H1 (cell line): Measurements from ENCODE around the gene ZNF789. TPM values are rescaled to one million over a fixed set of nuclear protein-coding genes. Genes with fewer than 3 reads are reported as not detected.

Experiments used
- CTCF ChIA-PET: fragments of 300-600 bp; sonication (Branson Sonifier 250); formaldehyde crosslinking; loops from one replicate; lab custom pipeline; 2021; ENCODE audit not compliant: partially characterized antibody; lab: Charles Lee
- POLR2A ChIA-PET: fragments of 300-600 bp; sonication (Branson Sonifier 250); formaldehyde crosslinking; loops from one replicate; lab custom pipeline; 2021; ENCODE audit warnings: inconsistent platforms; ENCODE audit not compliant: partially characterized antibody; lab: Charles Lee
- DNase-seq, 2 experiments: peaks; one replicate each; pipeline versions ENCODE4 v3.0.0 to v3.0.0-alpha.2; 2010 to 2022; ENCODE audit warnings: low spot score in 2 of 2, low read depth in 1 of 2, mixed read lengths in 1 of 2
- FAIRE-seq: peaks from 2 replicates; lab custom pipeline; 2011; peaks lifted over from hg19 to GRCh38; lab: Jason Lieb, UNC
- H2AFZ ChIP-seq: 2 replicates; pipeline ENCODE4 v1.8.1; 2012; ENCODE audit warnings: low read length, inconsistent platforms
- H2AK5ac ChIP-seq: 2 replicates; pipeline ENCODE4 v1.6.1; 2013; ENCODE audit warnings: low read depth, low read length
- H2BK120ac ChIP-seq: replicated peaks from 2 replicates; pipeline ENCODE3; 2013; ENCODE audit warnings: low read depth, low read length, inconsistent platforms
- H2BK12ac ChIP-seq: 2 replicates; pipeline ENCODE4 v1.6.1; 2013; ENCODE audit warnings: low read depth, low read length
- H2BK15ac ChIP-seq: 2 replicates; pipeline ENCODE4 v1.6.1; 2013; ENCODE audit warnings: low read length
- H2BK20ac ChIP-seq: 2 replicates; pipeline ENCODE4 v1.6.1; 2013; ENCODE audit warnings: low read length
- H2BK5ac ChIP-seq: 2 replicates; pipeline ENCODE4 v1.6.1; 2013; ENCODE audit warnings: low read depth, low read length
- H3K14ac ChIP-seq: 2 replicates; pipeline ENCODE4 v1.6.1; 2013; ENCODE audit warnings: inconsistent platforms; ENCODE audit not compliant: insufficient read length
- H3K18ac ChIP-seq: 2 replicates; pipeline ENCODE4 v1.6.1; 2013; ENCODE audit warnings: low read length; ENCODE audit errors: extremely low read depth
- H3K23ac ChIP-seq: 2 replicates; pipeline ENCODE4 v1.6.1; 2013; ENCODE audit warnings: inconsistent platforms; ENCODE audit not compliant: insufficient read length
- H3K23me2 ChIP-seq: 2 replicates; pipeline ENCODE4 v1.6.1; 2013; ENCODE audit warnings: low read depth, low read length
- H3K27ac ChIP-seq: 2 replicates; pipeline ENCODE4 v1.6.1; 2011; ENCODE audit warnings: low read depth, low read length, inconsistent platforms
- H3K27me3 ChIP-seq, 4 experiments: replicated peaks in 1 of 4; 1 replicate in 1 of 4; 2 replicates in 3 of 4; pipeline versions ENCODE4 v1.6.1 to v1.8.1; 2011 to 2013; ENCODE audit warnings: low read length in 3 of 4, mild to moderate bottlenecking in 3 of 4, inconsistent platforms in 2 of 4, mixed read lengths in 2 of 4, moderate library complexity in 1 of 4; ENCODE audit not compliant: control insufficient read depth in 3 of 4, insufficient read depth in 3 of 4; ENCODE audit errors: extremely low read depth in 1 of 4
- H3K36me3 ChIP-seq, 4 experiments: 2 replicates each; pipeline versions ENCODE4 v1.6.1 to v1.8.1; 2011 to 2013; ENCODE audit warnings: mild to moderate bottlenecking in 4 of 4, low read length in 3 of 4, moderate library complexity in 2 of 4, control low read depth in 1 of 4, inconsistent platforms in 1 of 4; ENCODE audit not compliant: insufficient read depth in 4 of 4, control insufficient read depth in 2 of 4
- H3K4ac ChIP-seq: replicated peaks from 2 replicates; pipeline ENCODE3; 2013; ENCODE audit warnings: low read length, low read depth, mixed read lengths, inconsistent platforms; ENCODE audit not compliant: insufficient read length
- H3K4me1 ChIP-seq, 4 experiments: replicated peaks in 1 of 4; 1 replicate in 1 of 4; 2 replicates in 3 of 4; pipeline versions ENCODE4 v1.6.1 to v1.8.1; 2011 to 2013; ENCODE audit warnings: low read length in 3 of 4, inconsistent platforms in 2 of 4, mixed read lengths in 1 of 4; ENCODE audit not compliant: insufficient read depth in 4 of 4, control insufficient read depth in 3 of 4
- H3K4me2 ChIP-seq, 2 experiments: 2 replicates each; pipeline versions ENCODE4 v1.6.1 to v1.8.1; 2011 to 2013; ENCODE audit warnings: low read depth in 2 of 2, low read length in 2 of 2, control low read depth in 1 of 2, inconsistent platforms in 1 of 2, mild to moderate bottlenecking in 1 of 2; ENCODE audit not compliant: insufficient read depth in 1 of 2
- H3K4me3 ChIP-seq, 4 experiments: fragments of 200-600, 300-600 bp in 1 of 4; sonication (generic), shearing (Covaris generic), sonication (Bioruptor Twin) in 1 of 4; 2 replicates each; pipeline versions ENCODE4 v1.5.1 to v1.8.1; 2011 to 2016; ENCODE audit warnings: low read length in 4 of 4, low read depth in 3 of 4, control low read depth in 2 of 4, inconsistent platforms in 2 of 4, mild to moderate bottlenecking in 2 of 4, mixed read lengths in 1 of 4, moderate library complexity in 1 of 4; ENCODE audit not compliant: insufficient read depth in 2 of 4; ENCODE audit errors: extremely low read depth in 1 of 4
- H3K56ac ChIP-seq: replicated peaks from 2 replicates; pipeline ENCODE3; 2013; ENCODE audit warnings: low read depth, mild to moderate bottlenecking, mixed read lengths, low read length, inconsistent platforms; ENCODE audit not compliant: insufficient read length
- H3K79me1 ChIP-seq: 2 replicates; pipeline ENCODE4 v1.6.1; 2013; ENCODE audit warnings: low read depth, low read length, control low read depth
- H3K79me2 ChIP-seq, 2 experiments: 2 replicates each; pipeline versions ENCODE4 v1.6.1 to v1.8.1; 2012 to 2013; ENCODE audit warnings: low read length in 2 of 2, mild to moderate bottlenecking in 2 of 2, inconsistent platforms in 1 of 2; ENCODE audit not compliant: insufficient read depth in 2 of 2, control insufficient read depth in 1 of 2
- H3K9ac ChIP-seq, 4 experiments: replicated peaks in 1 of 4; 1 replicate in 1 of 4; 2 replicates in 3 of 4; pipeline versions ENCODE4 v1.6.1 to v1.8.1; 2011 to 2013; ENCODE audit warnings: low read depth in 3 of 4, low read length in 3 of 4, control low read depth in 2 of 4, mild to moderate bottlenecking in 2 of 4, moderate library complexity in 2 of 4, inconsistent platforms in 1 of 4; ENCODE audit errors: extremely low read depth in 1 of 4
- H3K9me3 ChIP-seq, 2 experiments: 2 replicates each; pipeline versions ENCODE4 v1.6.1 to v1.8.1; 2012 to 2013; ENCODE audit warnings: mild to moderate bottlenecking in 2 of 2, moderate library complexity in 2 of 2, control low read depth in 1 of 2, inconsistent platforms in 1 of 2, low read depth in 1 of 2, low read length in 1 of 2, mixed read lengths in 1 of 2; ENCODE audit not compliant: insufficient read depth in 2 of 2
- H4K20me1 ChIP-seq, 2 experiments: replicated peaks in 1 of 2; 2 replicates each; pipeline versions ENCODE3 to v1.8.1; 2011 to 2013; ENCODE audit warnings: inconsistent platforms in 2 of 2, low read length in 2 of 2, mild to moderate bottlenecking in 1 of 2; ENCODE audit not compliant: insufficient read depth in 2 of 2, control insufficient read depth in 1 of 2
- H4K5ac ChIP-seq: 2 replicates; pipeline ENCODE4 v1.6.1; 2013; ENCODE audit warnings: low read length, low read depth, mixed read lengths, inconsistent platforms; ENCODE audit not compliant: insufficient read length
- H4K8ac ChIP-seq: 2 replicates; pipeline ENCODE4 v1.8.0; 2013; ENCODE audit warnings: mild to moderate bottlenecking, moderate library complexity, low read length, inconsistent platforms; ENCODE audit not compliant: insufficient read depth; ENCODE audit errors: extremely low read depth
- H4K91ac ChIP-seq: replicated peaks from 2 replicates; pipeline ENCODE3; 2013; ENCODE audit warnings: low read length, mixed read lengths, inconsistent platforms; ENCODE audit not compliant: insufficient read length
- CBX5 ChIP-seq: fragments of 300-800, 300-1000 bp; sonication (generic); IDR thresholded peaks from 2 replicates; pipeline ENCODE4 v1.7.1; 2016; ENCODE audit warnings: antibody characterized with exemption, low read length, low read depth
- GTF2F1 ChIP-seq: IDR thresholded peaks from 2 replicates; pipeline ENCODE4 v1.6.1; 2012; ENCODE audit warnings: low read depth, low read length, improper control_type of control experiment, borderline replicate concordance
- HDAC2 ChIP-seq, 2 experiments: fragments of 300-600 bp in 1 of 2; sonication (generic) in 1 of 2; IDR thresholded peaks; 2 replicates each; pipeline ENCODE4 v1.6.1; 2011 to 2012; ENCODE audit warnings: low read depth in 2 of 2, low read length in 2 of 2, mild to moderate bottlenecking in 2 of 2, moderate library complexity in 2 of 2, borderline replicate concordance in 1 of 2, inconsistent platforms in 1 of 2
- SAP30 ChIP-seq: fragments of 300-600 bp; sonication (generic); IDR thresholded peaks from 2 replicates; pipeline ENCODE4 v1.7.1; 2012; ENCODE audit warnings: low read length, moderate library complexity, mild to moderate bottlenecking, inconsistent platforms; ENCODE audit not compliant: insufficient read depth, insufficient replicate concordance
- WGBS, 2 experiments: shearing (Covaris generic) in 1 of 2; methylation state at CpG; one replicate each; pipeline versions ENCODE4 v1.1.6 to v1.1.7; 2013 to 2015; ENCODE audit warnings: low lambda C conversion rate in 2 of 2, mixed read lengths in 2 of 2, inconsistent platforms in 1 of 2, low coverage in 1 of 2, missing lambda C conversion rate in 1 of 2; ENCODE audit not compliant: insufficient replicate concordance in 2 of 2, insufficient coverage in 1 of 2, insufficient read length in 1 of 2; ENCODE audit errors: extremely low coverage in 1 of 2, missing lambda C conversion rate in 1 of 2; 5-methylcytosine and 5-hydroxymethylcytosine counted together
- polyA plus RNA-seq, 7 experiments: library from polyadenylated mRNA; depleted of rRNA in 3 of 7; stranded (reverse) in 5 of 7; unstranded in 2 of 7; fragments of >200 nt in 5 of 7; fragments of 200-250 nt in 2 of 7; gene quantifications; 1 replicate in 5 of 7; 2 replicates in 1 of 7; 4 replicates in 1 of 7; pipeline versions ENCODE4 v1.2.1 to v1.2.3, GENCODE V29; 2011 to 2013; ENCODE audit warnings: missing spikeins in 2 of 7, mixed read lengths in 2 of 7
- total RNA-seq: library from RNA; stranded (reverse); fragmentation: NEBNext Ultra II Directional; extraction: Animal tissue kit (Norgen Biotek cat#: 25700); gene quantifications from 2 replicates; pipeline ENCODE4 v1.2.1, GENCODE V29; 2021
- TF ChIP-seq, protein P1 (sequence below): IDR thresholded peaks from 2 replicates; pipeline ENCODE4 v1.6.1; 2011; ENCODE audit warnings: low read depth, mild to moderate bottlenecking, low read length; ENCODE audit not compliant: insufficient read depth
- TF ChIP-seq, protein P2 (sequence below): IDR thresholded peaks from 2 replicates; pipeline ENCODE4 v1.6.1; 2012; ENCODE audit warnings: inconsistent platforms
- TF ChIP-seq, protein P3 (sequence below), 3 experiments: IDR thresholded peaks; 1 replicate in 2 of 3; 2 replicates in 1 of 3; pipeline versions ENCODE4 v1.5.1 to v1.6.1; 2011; ENCODE audit warnings: low read length in 3 of 3, mild to moderate bottlenecking in 3 of 3, inconsistent platforms in 2 of 3, low read depth in 1 of 3, moderate library complexity in 1 of 3; ENCODE audit not compliant: insufficient read depth in 1 of 3; ENCODE audit errors: control extremely low read depth in 1 of 3

The ZNF789 gene
- total and polyA plus RNA-seq, 2 of the 8 experiments (the other 6 are each of a cell fraction or from before 2014, with no cell fraction given) = 11.4 to 12.5 TPM

DNA sequence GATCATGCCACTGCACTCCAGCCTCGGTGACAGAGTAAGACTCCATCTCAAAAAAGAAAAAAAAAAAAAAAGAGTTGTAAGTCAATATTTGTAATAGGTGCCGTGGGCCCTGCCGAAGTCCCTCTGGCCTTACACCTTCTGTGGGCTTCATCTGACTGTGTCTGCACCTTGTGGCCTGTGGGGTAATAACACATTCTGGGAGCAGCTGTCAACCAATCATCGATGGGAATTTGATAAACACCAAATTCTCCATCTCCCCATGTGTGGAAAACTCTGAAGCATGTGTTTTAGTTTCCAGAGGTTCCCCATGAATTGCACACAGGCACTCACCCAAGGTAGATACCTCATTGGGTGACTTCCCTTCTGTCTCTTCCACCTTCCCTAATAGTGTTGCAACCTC, 16.5 kb downstream of the ZNF789 start:
- Histone ChIP-seq H3K79me2 (no peaks in the 10 kb centered on the region), H4K5ac (no peak overlapping the region), H2BK15ac (no peak overlapping the region), H3K9me3 (peaks cover 10 to 13% of the 10 kb centered on the region in 2 experiments), H3K4me2 (no peak overlapping the region), H4K91ac (no peak overlapping the region), H3K4me1 (no peaks in the 10 kb centered on the region), H2BK12ac (no peak overlapping the region), H3K4ac (no peak overlapping the region), H3K27me3 (no peaks in the 10 kb centered on the region), H3K9ac (no peak overlapping the region), H4K20me1 (peaks cover 0 to 1% of the 10 kb centered on the region in 2 experiments), H3K27ac (no peak overlapping the region), H3K4me3 (no peak overlapping the region), H2AK5ac (no peak overlapping the region), H2BK5ac (no peak overlapping the region), H3K23me2 (no peaks in the 10 kb centered on the region), H3K14ac (no peak overlapping the region), H3K56ac (no peak overlapping the region), H3K18ac (no peak overlapping the region), H2BK20ac (no peak overlapping the region), H2AFZ (no peak overlapping the region), H2BK120ac (no peak overlapping the region), H4K8ac (no peak overlapping the region), H3K36me3 (peaks cover 4 to 24% (median 13%) of the 10 kb centered on the region in 4 experiments; a peak in 7 of 8 replicates), H3K79me1 (no peaks in the 10 kb centered on the region), H3K23ac (no peak overlapping the region)
- ChIA-PET POLR2A (interaction anchor here (0.6 to 1.9 kb wide), 6 partner anchors 11 to 128 kb away, joined by 3 to 8 read pairs (median 3); partner anchors contain the start of genes ZNF394 and ZSCAN25), CTCF (interaction anchor here (0.7 to 1.5 kb wide), 6 partner anchors 11 to 488 kb away, joined by 3 to 4 read pairs (median 3); partner anchors contain the start of genes ZNF394 and ZSCAN25)
- DNase-seq = no peak
- no peak for FAIRE-seq
- 84% methylated on average over 4 of the region's 4 CpGs; no CpG with 5 or more reads in 1 of the 2 experiments for WGBS, 2 experiments
- TF ChIP-seq, protein P1, sequence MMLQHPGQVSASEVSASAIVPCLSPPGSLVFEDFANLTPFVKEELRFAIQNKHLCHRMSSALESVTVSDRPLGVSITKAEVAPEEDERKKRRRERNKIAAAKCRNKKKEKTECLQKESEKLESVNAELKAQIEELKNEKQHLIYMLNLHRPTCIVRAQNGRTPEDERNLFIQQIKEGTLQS = no peak
- TF ChIP-seq, protein P2, sequence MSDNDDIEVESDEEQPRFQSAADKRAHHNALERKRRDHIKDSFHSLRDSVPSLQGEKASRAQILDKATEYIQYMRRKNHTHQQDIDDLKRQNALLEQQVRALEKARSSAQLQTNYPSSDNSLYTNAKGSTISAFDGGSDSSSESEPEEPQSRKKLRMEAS = 0 out of 2 replicates have a peak, but pooled peaks have one; percentile 31
- TF ChIP-seq HDAC2 (IDR thresholded peaks at IDR 0.05; ENCODE audit: borderline replicate concordance in 1 of 2, low read depth in 2 of 2, low read length in 2 of 2) = no peak
- TF ChIP-seq SAP30 = no peak
- TF ChIP-seq CBX5 = no peak
- no peak for TF ChIP-seq GTF2F1
- TF ChIP-seq, protein P3, sequence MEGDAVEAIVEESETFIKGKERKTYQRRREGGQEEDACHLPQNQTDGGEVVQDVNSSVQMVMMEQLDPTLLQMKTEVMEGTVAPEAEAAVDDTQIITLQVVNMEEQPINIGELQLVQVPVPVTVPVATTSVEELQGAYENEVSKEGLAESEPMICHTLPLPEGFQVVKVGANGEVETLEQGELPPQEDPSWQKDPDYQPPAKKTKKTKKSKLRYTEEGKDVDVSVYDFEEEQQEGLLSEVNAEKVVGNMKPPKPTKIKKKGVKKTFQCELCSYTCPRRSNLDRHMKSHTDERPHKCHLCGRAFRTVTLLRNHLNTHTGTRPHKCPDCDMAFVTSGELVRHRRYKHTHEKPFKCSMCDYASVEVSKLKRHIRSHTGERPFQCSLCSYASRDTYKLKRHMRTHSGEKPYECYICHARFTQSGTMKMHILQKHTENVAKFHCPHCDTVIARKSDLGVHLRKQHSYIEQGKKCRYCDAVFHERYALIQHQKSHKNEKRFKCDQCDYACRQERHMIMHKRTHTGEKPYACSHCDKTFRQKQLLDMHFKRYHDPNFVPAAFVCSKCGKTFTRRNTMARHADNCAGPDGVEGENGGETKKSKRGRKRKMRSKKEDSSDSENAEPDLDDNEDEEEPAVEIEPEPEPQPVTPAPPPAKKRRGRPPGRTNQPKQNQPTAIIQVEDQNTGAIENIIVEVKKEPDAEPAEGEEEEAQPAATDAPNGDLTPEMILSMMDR (IDR thresholded peaks at IDR 0.05; ENCODE audit: control extremely low read depth in 1 of 3, insufficient read depth in 1 of 3, low read depth in 1 of 3, low read length in 3 of 3) = peak in 1 of 3 experiments; percentile 18; a peak in 1 of 4 replicates
